ENCODE data around the gene CFAP45.

The CFAP45 gene

DNA sequence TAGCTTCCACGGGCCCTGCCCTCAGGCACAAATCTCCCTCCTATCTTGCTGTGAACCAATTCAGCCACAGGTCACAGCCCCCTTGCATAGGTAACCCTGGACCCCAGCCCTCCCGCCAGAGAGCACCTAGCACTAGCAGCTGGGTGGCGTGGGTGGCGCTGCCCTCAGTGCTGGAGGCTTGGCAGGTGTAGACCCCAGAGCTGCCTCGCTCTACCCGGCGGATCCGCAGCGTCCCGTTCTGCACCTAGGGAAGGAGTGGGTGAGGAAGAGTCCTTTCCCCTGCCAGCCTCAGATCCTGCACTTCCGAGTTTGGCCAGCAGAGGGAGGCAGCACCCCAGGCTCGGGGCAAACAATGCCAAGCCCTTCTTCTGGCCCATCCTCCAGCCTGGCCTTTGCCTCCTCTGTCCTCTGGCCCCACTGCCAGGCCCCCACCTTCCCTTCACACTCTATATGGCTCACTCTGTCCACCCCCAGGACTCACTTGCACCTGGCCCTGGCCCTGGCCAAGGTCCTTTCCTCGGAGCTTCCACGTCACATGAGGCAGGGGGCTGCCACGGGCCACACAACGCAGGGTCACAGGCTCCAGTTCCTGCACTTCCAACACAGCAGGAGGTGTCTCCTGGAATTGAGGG is 36.4 kb upstream of the CFAP45 start:
- peak; percentile 62 for DNase-seq (ENCODE audit: low read depth)

DNA sequence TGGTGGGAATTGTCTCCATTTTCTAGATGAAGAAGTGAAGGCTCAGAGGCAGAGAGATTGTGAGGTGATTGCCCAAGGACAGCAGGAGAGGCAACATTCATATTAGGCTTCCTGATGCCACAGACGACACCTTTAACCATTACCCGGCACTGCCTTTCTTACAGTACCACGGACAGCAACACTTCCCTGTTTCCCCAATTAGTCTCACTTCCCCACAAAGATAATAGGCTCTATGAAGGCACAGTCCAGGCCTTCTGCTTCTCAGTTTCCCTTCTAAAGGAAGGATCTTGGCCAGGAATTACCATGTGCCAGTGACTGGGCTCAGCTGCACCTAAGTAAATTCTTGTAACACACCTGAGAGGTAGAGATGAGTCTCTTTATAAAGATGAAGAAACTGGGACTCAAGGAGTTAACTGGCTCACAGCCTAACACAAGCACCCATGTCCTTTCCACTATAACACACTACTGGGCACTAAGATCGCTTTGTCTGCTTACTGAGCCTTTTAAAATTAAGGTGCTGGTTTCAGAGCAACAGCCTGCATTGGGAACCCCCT is 35.8 kb upstream of the CFAP45 start:
- DNase-seq (ENCODE audit: low read depth), result peak; percentile 37

DNA sequence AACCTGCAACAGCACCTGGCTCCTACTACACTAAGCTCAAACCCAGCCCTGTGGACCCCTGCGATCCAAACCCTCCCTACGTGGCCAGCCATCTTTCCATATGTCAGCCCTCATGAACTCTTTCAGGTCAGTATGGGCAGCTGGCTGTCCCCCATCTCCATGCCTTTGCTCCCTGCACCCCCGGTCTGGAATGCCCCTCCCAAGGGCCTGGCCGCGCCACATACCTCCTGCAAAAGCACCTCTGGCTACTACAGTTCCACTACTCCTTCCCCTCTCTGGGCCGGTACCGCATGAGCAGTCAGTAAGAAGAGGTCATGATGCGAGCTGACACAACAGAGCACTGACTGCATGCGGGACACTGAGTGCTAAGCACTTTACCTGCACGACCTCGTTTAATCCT is 35.3 kb upstream of the CFAP45 start:
- DNase-seq (ENCODE audit: low read depth), result no peak

DNA sequence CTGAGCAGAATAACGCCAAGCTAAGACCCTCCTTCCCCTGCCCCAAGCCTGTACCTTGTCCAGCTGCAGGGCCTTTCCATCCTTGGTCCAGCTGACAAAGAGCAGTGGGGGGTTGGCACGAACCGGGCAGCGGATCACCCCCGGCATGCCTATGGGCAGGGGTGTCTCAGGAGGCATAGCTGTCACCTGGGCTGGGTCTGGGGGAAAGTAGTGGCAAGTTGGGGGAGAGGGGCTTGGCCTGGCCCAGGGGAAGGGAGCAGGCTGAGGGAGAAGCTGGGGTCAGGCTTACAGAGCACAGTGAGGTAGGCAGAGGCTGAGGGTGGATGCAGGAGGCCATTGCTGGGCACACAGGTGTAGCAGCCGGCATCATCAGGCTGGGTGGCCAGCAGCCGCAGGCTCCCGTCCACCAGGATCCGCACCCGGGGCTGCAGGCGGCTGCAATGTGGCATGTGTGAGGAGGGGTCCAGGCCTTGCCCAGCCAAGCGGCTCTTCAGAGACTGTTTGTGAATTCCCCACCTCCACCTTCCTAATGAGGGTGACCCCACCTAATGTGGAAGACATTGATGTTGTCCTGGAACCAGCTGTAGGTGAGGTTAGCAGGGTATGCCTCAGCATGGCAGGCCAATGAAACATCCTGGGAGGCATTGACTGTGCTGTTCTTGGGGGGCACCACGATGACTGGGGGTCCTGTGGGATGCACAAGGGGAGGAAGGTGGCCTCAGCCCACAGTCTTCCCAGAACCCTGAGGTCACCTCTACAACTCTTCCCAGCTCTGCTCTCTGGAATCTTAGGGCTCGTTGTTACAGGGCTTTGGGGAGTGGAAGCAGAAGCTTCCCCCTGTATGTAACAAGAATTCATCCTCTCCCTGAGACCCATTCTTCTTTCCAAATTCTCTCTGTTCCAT is 34.4 kb upstream of the CFAP45 start:
- no peak for DNase-seq (ENCODE audit: low read depth)

DNA sequence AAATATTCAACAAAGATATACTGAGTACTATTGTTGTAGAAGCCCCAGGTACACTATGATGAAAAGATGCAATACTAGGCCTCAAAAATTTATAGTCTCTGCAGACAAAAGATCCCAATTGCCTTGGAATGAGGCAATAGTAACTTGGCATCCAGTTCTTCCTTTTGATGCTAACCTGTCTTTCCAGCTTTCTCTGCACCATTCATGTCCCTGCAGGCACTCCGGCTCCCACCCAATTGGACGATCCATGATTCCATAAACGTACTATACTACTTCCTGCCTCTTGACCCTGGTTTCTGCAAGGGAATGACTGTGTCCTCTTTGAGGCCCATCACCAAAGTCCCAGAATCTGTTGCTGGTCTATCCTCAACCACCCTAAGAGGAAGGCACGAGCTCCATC is 33.4 kb upstream of the CFAP45 start:
- no peak for DNase-seq (ENCODE audit: low read depth)

DNA sequence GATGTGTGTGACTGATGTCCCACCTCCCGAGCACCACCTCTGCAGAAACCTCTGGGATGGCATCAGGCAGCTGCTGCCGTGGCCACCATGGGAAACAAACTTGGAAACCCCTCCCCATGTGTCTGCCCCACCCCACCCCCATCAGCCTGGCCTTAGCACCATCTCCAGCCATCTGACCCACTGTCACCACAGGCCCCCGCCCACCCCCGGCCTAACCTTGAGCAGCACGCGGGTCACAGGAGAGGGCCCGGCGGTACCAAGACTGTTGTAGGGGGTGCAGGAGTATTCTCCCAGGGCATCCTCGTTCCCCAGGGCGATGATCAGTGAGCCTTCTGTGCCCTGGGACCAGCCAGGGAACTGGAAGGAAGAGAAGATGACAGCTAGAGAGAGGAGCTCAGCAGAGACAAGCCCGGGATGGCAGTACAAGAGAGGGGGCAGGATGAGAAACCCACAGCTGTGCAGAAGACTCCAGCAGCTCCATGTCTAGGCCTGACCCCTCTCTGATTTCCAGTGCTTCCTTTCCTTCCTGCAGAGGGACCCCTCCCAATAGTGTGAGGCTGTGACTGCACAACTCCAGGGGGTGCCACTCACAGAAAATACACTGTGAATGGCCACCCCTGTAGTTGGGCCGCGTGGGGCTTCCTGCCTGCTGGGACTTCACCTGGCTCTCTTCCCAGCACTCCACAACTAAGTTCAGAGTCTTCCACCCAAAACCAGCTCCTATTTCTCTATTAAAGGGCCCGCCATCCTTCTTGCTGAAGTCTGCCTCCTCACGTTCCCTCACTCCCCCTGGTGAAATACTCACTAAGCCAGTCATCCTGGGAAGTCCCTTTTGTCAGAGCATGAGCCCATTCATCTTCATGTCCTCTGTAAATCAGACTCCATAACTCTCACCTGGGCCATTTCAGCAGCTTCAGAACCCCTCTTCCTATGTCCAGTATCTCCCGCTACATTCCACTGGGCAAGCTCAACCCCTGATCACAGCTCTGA is 32.6 kb upstream of the CFAP45 start:
- no peak for DNase-seq (ENCODE audit: low read depth)

DNA sequence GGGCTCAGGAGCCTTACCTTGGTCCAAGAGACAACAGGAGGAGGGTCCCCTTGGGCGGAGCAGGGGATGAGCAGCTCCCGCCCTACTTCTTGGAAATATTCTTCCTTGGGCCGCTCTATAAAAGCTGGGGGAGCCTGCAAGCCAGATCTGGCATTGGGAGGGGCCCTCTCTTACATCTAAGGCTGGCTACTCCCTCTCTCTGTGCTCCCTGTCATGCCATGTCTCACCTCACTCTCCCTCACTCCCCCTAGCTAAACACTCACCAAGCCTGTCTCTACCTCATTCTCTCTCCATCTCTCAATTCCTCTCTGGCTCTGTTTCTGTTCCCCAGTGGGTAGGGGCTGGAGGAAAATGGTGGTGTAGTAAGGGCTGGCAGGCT is 31.8 kb upstream of the CFAP45 start:
- DNase-seq (ENCODE audit: low read depth), result no peak

DNA sequence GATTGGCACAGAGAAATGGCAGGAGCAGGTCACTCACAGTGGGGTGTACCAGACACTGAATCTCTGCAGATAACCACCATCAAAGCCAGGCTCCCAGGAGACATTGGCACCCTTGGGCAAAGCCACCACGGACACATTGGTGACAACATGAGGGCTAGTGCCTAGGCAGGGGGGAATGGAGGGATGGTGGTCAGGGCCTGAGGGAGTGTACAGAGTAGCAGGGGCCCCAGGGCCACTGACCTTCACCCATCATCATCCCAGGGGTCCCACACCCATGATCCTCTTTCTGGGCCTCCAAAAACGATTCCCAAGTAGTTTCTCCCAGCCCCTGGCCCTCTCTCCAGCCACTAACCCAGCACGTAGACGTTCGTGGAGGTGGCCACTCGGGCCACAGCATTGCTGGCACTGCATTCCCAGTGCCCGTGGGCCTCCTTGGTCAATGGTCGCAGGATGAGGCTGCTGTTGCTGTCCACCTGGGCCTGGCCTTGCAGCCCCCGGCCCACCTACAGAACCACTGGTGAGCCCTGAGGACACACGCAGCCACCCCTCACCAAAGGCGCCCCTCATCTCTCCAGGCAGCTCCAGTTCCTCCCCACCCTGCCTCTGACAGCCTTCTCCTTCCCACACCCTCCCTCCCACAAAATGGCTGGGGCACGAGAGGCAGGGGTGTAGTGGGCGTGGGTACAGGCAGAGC is 31.3 kb upstream of the CFAP45 start:
- DNase-seq (ENCODE audit: low read depth), result no peak

DNA sequence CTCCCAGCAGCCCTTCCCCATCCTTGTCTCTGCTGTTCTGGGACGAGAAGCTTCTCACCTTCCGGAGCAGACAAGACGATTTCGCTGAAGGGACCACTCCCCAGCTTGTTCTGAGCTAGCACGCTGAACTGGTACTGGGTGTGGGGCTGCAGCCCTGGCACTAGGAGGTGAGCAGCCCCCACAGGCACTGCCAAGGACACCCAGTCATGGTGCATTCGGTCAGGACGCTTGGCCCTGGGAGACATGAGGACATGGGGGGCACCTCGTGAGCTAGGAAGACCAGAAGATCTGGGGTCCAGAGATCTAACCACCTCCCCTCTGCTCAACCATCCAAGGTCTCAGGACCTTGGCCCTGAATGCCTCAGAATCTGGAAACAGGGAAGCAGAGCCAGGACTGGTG is 30.7 kb upstream of the CFAP45 start:
- DNase-seq (ENCODE audit: low read depth), result no peak

DNA sequence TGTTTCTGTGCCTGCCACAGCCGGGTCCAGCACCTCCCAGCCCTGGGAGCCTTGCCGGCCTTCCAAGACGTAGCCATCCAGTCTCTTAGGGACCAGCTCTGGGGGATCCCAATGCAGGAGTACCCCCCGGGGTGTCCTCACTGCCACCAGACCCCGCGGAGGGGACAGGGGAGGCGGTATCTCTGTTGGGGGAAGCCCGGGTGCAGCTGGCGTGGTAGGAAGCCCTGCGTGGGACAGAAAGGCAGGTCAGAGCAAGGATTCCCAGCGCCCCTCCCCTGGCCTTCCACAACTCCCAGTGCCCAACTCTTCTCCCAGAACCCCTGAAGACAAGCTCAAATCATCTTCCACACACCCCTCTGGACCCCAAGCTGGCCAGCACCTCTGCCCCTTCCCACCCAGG is 30.3 kb upstream of the CFAP45 start:
- DNase-seq (ENCODE audit: low read depth), result no peak

DNA sequence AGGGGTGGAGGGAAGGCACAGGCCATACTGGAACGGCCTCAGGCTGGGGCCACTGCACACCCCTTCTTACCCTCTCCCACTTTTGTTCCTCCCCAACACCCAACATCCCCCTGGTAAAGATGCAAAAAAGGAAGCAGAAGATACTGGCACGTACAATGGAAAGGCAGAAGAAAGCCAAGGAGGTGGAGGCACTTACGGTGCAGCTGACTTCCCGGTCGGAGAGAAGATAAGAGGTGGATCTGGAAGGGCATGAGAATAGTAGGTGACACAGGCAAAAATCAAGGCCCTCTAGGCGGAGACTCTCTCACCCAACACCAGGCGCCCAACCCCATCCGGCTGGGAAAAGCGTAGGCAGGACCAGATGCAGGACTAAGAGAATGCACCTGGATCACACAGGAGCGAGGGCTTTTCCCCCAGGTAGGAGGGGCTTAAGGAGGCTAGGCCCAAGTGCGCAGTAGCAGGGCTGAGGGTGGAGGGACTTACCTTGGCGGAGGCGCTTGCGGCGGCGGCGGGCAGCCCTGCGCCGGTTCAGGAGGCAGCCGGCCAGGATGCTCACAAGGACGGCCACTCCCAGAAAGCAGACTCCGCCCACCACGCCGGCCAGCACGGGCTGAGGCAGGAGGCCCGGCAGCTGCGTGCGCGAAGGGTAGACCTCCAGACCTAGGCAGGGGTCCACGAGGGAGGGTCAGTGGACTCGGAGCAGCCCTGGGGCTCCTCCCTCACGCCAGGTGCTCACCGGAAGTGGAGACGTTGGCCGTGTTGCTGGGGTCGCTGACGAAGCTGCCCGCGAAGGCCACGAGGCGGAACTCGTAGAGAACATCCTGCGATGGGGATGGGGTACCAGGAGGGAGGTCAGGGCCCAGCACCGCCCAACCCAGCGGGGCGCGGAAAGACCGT is 29.4 kb upstream of the CFAP45 start:
- no peak for DNase-seq (ENCODE audit: low read depth)

DNA sequence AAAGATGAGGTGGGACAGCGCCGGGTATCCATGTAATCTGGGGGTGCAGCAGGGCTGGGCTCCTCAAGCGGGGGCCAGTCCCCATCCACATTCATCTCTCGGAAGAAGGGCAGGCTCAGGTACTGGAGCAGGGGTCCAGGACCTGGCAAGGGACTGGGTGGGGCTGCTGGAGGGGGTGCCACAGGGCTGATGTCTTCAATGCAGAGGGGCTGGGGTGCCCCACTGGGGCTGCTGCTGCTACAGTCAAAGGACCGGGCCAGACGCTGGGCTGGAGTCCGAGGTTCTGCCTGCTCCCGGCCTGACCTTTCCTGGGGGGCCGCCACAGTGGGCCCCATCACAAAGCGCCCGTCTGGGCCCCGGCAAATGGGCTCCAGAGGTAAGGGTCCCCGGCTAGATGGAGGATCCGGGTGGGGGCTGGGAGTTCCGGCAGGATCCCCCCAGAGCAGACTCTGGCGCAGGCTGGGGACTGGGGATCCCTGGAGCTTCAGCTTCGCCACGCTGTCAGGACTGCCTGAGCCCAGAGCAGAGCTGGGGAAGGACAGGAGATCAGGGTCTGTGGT is 28.6 kb upstream of the CFAP45 start:
- DNase-seq (ENCODE audit: low read depth), result no peak

DNA sequence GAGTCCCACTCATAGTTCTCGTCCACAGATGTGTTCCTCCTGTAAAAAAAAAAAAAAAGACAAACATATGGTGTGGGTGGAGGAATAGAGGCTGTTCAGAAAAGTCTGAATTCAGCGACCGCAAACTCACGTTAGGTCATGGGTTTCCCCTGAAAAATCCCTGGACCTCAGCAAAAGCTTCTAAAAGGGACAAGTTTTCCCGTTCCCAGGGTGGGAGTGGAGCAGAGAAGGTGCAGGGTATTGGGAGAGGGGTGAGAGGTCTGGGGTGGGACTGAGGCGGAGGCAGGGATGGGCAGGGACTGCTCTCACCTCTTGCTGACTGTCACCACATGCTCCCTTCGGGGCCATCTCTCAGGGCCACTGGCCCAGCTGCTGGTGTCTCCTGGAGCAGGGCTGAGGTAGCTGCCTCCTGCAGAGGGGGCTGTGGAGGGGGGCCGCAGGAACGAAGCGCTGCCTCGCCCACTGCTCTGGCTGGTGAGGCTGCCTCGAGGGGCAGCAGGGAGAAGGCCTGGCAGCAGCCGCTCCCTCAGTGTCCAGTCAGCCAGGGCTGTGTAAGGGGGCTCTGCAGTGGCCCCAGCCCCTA is 28.0 kb upstream of the CFAP45 start:
- DNase-seq (ENCODE audit: low read depth), result no peak

DNA sequence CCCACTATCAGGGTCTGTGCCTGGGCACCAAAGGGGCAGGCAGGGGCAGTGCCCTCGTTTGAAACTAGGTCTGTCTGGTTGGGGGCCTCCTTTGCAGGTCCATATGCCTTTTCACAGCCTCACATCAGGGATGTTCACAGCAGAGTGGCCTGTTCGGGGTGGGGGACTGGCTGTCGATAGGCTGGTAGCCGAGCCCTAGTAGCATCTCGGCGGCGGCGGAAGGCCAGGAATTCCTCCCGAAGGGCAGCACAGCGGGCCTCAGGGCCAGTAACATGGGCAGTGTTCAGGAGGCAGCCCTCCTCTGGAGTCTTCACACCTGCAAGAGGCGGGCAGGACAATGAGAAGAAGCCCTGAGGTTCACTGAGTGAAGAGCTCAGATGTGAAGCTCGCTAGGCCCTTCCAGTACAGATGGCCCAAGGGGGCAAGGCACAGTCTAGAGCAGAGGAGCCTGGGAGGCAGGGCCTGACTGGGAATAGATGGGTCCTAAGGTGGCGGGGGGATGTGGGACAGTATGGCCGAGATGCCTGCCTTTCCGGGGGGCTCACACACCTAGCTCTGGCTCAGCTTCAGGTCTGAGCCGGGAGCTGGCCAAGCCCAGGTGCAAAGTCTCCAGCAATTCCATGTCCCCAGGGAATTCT is 27.4 kb upstream of the CFAP45 start:
- no peak for DNase-seq (ENCODE audit: low read depth)

DNA sequence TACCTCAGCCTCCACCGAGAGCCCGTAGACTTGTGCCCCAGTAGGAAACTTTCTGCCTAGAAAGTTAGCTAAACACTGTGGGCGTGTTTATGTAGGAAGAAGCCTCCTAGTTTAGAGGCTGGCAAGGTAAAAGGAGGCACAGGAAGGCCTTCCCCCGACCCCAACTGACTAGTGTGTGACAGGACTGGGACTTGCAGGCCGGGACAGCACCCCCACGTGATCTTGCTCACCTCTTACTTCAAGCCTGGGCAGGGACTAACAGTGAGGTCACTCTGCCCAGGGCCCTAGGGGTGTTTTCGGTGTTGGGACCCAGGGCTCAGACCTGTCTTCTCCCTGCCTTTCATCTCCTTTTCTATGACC is 25.7 kb upstream of the CFAP45 start:
- DNase-seq (ENCODE audit: low read depth), result no peak

DNA sequence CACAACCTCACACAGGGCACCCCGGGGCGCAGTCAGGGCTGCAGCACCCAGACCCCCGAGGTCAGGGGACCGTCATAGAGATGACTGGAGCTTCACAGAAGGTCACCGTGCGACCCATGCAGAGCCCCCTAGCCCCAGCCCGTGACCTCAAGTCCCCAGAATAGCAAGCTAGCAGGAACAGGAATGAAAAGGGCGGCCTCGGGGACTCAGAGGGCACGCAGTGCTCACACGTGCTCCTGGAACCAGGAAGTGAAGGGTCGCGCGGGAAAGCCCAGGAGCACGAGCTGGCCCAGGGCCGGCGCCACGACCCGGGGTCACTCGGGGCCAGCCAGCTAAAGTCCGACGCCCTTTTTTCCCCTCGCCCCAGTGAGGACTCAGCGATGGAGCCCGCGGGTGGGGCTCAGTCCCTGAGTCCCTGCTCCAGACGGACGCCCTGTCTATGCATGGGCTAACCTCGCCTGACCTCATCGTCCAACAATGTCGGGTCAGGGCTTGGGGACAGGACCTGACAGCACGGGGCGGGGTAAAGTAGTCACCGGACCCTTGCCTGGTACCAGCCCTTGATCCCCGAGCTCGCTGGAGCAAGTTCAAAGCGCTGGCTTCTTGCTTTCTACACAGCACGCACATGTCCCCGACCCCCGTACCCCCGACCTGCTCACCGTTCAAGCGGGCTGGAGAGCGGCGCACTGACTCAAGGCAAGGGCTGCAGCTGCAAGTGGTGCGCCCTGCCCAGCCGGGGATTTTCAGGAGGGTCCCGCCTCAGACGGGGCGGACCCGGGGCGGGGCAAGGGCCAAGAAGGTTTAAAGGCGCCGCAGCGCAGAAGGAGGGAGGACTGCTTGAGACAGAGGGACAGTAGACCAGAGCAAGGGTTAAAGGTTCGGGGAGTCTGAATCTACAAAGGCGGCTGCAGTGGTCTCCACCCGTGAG is 25.1 kb upstream of the CFAP45 start, which contains the start of gene TAGLN2:
TAGLN2 (minus strand) TSS at position 717 of the 928 bp plus-strand sequence. CDS start 4,998 bp downstream, outside the sequence.
- peak; percentile 94 for DNase-seq (ENCODE audit: low read depth)

DNA sequence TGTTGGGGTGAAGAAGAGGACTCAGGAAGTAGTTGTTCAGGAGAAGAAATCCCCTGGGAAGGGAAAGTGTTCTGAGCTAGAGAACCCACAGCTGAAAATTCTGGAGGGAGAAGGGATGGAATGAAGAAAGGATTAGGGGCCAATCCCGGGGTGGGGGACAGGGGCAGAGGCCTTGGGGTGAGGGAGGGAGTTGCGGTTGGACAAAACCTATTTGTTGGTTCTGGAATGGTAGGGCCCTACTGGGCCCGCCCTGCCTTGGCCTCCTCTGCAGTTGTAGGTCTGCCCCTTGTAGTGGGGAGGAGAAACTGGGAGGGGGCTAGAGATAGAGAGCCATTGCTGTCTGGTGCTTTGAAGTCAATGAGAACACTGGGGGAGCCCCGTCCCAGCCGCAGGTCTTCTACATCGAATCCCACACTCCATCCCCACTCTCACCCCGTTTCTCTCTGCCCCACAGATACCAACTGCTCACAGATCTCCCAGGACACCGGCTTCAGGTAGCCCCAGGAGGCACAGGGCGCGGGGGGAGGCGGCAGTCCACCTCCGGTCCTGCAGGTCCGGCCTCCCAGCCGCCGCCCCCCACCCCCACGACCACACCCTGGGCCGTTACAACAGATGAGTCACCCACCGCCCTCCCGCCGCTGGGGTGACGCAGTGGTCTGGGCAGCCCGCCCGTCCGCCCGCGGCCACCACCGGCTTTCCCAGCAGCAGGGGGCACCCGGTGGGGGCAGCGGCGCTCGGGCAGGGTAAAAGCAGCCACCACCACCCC is 24.2 kb upstream of the CFAP45 start:
- DNase-seq (ENCODE audit: low read depth), result peak; percentile 94

Data from EH (cell line).